Nucleus accumbens (tissue), 56 donors: ENCODE results near the gene CD109.
"Not testable (repeated sequence)": the region's sequence is repeated elsewhere in the genome, so short reads cannot be mapped to it uniquely, and the experiment has no call there.

Source experiments
- DNase-seq, 56 donors: peaks; one replicate each; lab custom pipeline; 2025; lab: John Stamatoyannopoulos, UW

Gene CD109

DNA sequence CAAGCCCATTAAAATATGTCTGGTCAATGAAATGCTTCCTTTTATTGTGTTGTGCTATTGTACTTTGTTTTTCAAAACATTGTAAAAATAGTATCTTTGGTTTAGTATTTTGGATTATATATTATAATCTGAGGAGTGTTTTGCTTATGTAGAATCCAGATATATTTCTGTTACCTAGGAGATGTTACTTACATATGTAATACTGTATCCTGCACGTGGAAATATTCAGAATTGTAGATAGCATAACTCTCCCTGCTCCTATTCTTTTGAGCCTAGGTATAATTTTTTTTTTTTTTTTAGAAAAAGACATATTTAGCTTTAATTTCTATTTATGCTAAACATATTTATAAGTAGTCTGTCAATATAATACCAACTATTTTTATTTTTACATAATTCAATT is 130.6 kb downstream of the CD109 start:
- DNase-seq: no peak

DNA sequence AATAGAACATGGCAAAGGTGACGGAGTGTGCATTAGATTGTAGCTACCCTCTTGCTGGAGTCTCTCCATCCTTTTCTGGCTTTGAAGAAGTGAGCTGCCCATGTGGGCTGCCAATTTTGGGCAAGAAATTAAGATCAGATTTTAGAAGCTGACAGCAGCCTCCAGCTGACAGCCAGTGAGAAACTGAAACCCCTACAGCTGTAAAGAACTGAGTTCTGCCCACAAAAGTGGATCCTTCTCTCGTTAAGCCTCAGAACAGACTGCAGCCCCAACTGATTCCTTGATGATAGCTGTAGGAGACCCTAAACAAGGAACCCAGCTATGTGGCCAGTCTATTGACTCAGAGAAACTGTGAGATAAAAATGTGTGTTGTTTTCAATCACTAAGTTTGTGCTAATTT is 134.1 kb downstream of the CD109 start:
- DNase-seq: no peak

DNA sequence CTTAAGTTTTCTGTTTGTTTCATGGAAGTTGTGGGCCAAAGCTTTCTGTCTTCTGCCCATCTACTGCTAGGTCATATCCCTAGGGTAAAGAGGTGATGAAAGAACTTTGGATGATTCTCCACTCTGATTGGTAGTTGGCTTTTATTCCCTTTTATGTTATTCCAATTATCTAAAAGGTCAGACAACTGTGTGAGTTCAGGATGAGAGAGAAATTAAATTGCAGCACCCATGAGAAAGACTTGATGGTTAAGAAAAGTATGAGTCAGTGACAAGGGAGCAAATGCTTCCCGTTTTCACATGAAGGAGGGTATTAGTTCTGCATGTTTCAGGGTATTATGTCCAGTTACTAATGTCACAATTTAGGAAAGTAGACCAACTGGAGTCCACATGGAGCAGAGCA is 136.3 kb downstream of the CD109 start:
- DNase-seq: no peak

DNA sequence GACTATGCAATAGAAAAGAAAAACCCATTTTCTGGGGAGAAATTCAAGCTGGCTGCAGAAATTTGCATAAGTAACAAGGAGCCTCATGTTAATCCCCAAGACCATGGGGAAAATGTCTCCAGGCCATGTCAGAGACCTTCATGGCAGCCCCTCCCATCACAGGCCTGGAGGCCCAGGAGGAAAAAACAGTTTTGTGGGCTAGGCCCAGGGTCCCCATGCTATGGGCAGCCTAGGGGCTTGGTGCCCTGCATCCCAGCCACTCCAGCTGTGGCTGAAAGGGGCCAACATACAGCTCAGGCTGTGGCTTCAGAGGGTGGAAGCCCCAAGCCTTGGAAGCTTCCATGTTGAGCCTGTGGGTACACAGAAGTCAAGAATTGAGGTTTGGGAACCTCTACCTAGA is 148.7 kb downstream of the CD109 start:
- not testable (repeated sequence) for DNase-seq

DNA sequence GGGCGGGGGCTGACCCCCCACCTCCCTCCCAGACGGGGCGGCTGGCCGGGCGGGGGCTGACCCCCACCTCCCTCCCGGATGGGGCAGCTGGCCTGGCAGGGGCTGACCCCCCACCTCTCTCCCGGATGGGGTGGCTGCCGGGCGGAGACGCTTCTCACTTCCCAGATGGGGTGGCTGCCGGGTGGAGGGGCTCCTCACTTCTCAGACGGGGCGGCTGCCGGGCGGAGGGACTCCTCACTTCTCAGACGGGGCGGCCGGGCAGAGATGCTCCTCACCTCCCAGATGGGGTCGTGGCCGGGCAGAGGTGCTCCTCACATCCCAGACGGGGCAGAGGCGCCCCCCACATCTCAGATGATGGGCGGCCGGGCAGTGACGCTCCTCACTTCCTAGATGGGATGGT is 155.0 kb downstream of the CD109 start:
- not testable (repeated sequence) for DNase-seq

DNA sequence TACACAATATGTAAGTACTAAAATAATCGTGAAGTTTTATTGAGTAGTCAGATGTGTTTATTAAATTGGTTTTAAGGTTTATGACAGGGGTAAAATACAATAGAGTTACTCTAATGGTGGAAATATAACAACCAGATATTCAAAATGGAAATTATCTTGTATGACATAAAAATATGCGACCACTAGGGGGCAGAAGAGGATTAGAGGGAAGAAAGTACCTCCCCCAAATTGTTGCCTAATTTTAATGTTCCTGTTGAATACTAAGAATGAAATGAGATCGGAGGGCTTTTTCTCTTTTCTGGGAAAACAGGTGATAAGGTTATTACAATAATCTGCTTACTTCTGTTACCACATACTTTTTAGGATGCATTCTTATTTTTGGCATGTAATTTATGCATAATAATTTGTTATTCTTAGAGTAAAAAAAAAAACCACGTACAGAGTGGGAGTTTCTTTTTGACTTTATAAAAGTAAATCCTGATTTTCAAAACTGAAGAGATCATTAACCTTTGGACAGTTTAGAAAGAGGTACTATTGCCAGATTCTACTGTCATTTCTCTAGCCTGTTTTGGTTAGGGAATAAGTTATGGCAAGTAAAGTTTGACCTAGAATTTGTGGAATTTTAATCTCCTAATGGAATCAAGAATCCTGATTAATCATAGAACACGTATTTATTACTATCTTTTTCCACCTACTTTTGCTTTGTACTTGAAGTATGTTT is 159.2 kb downstream of the CD109 start:
- no peak for DNase-seq

DNA sequence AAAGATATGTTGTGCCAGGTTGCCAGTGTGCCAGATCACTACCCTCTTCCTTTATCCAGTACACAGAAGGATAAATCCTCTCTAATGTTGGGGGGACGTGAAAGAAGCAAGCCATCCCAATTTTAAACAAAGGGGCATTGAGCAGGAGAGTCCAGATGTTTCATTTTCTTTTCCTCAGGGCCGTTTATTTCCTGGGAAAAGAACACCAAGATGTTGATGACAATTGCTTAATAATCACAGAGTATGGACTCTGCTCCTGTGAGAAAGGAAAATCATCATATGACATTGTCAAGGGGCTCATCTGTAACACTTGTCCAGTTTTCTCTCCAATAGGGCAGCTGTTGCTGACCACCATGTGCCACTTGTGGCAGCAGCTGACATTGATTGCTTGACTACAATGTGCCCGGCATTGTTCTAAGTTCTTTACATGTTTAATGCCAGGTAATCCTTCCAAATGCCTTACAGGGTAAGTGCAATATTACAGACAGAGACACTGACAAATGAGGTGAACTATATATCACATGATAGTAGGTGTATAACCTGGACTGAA is 161.4 kb downstream of the CD109 start:
- no peak for DNase-seq

DNA sequence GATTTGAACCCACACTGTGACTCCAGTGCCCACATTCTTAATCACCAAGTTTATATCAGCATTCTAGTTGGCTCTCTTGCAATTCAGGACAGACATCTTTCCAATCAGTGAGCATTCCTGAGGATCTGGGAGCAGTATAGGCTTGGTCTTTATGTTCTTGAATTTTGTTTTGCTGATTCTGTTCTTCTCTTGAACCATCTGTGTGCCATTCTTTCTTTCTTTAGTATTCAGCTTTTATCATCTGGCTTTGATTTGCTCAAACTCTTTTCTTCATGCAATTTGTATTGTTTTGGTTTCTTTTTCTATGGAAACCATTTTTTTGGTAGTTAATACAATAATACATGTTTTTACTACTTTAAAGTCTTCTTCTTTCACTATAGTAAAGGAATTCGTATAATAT is 162.4 kb downstream of the CD109 start:
- no peak for DNase-seq

DNA sequence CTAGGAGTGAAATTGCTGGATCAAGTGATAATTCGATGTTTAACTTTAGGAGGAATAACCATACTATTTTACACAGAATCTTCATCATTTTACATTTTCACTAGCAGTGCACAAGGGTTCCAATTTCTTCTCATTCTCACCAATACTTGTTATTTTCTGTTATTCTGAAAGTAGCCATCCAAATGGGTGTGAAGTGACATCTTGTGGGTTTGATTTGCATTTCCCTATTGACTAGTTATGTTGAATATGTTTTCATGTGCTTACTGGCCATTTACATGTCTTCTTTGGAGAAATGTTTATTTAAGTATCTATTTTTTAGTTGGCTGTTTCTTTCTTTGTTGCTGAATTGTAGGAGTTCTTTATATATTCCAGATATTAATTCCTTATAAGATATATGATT is 164.3 kb downstream of the CD109 start:
- DNase-seq: no peak

DNA sequence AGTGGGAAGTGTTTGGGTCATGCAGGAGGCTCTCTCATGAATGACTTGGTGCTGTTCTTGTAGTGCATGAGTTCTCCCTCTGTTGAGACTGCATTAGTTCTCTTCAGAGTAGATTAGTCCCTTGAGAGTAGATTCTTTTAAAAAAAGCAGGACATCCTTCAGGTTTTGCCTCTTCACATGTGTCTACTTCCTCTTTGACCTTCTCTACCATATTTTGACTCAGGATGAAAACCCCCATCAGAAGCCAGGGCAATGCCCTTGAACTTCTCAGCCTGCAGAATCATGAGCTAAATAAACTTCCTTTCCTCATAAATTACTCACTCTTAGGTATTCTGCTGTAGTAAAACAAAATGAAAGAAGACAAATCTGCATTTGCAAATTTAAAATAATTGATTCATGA is 170.3 kb downstream of the CD109 start:
- DNase-seq: no peak

DNA sequence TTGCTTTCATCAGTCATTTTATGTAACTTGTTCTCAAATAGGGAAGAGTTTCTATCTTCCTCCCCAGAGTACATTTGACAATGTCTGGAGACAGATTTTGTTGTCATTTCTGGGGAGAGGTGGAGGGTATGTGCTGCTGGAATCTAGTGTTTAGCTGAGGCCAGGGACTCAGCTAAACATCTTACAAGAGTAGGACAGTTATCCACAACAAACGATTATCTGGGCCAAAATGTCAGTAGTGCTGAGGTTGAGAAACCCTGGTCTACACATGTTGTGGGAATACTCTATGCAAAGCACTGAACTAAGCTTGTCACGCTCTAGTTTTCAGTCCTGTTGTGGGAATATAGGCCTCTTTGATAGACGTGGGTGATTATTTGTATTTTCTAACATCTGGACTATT is 171.4 kb downstream of the CD109 start:
- DNase-seq: no peak

DNA sequence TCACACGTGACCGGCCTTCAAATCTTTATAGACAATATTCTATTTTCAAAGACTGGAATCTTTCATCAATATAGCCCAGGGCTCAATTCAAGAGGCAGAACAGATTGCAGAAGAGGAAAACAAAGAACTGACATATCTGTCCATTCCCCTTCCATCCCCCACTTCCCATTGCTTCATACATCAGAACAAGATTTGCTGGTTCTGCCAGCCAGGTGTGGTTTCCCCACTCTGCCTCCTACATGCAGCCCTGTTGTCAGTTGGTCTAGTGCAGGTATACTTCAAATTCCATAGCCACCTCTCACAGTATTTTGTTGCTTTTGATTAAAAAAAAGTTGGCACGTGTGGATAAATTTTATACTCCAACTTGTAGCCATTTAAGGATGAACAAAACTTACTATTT is 174.9 kb downstream of the CD109 start:
- no peak for DNase-seq

DNA sequence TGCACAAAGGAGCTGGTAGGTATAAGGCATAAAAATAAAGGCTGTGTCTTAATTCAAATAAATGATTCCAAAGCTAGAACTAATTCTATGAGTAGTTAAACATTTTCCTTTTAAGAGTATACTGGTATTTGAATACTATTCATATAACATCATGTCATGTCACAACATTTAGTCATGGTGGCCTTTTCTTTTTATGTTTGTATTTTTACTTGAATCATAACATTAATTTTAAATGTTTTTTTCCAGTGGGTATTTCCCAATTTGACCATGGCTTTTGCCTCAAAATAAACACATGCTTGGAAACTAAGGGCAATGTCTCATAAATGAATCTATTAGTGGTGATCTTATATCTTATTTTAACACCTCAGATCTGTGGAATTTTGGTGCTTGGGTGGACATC is 177.1 kb downstream of the CD109 start:
- DNase-seq: no peak
